HG03432 (cell line): Measurements from ENCODE around the gene MIEN1.
"Not testable (repeated sequence)": the region's sequence is repeated elsewhere in the genome, so short reads cannot be mapped to it uniquely, and the experiment has no call there.

Experiments
- ATAC-seq: cut with Tn5 transposase; IDR thresholded peaks from one replicate; pipeline ENCODE4 v1.9.1; 2021; ENCODE audit warnings: mild to moderate bottlenecking, moderate library complexity; ENCODE audit not compliant: unreplicated experiment

The MIEN1 gene

GRCh38 chr17:39719563-39720355 is 10.6 kb downstream of the MIEN1 start:
- ATAC-seq: no peak

DNA sequence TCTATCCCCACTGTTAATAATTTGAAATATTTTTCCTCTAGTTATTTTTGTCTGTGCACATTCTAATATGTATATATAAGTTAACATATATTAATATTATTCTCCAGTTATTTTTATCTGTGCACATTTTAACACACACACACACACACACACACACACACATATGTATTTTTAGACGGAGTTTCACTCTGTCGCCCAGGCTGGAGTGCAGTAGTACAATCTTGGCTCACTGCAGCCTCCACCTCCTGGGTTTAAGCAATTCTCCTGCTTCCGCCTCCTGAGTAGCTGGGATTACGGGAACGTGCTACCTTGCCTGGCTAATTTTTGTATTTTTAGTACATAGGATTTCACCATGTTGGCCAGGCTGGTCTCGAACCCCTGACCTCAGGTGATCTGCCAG is 12.7 kb downstream of the MIEN1 start:
- ATAC-seq: no peak

DNA sequence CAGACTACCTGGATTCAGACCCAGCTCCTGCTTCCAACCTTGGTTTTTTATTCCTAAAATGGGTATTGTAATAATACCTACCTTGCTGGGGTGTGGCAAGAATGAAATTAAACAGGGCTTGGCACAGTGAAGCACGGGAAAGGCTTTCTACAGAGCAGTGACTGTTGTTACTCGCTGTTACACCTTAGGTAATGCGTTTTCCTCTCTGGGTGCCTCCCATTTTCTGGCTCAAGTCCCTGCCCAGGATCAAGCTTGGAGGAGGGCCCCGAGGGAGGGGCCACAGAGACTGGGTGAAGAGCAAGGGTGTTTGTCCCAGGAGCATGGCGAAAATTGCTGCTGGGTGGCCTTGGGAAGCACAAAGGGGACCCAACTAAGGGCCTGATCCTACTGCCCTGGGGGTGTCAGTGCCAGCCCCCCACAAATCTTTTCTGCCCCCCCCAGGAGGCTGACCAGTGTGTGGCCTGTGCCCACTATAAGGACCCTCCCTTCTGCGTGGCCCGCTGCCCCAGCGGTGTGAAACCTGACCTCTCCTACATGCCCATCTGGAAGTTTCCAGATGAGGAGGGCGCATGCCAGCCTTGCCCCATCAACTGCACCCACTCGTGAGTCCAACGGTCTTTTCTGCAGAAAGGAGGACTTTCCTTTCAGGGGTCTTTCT is 13.3 kb downstream of the MIEN1 start:
- no peak for ATAC-seq

DNA sequence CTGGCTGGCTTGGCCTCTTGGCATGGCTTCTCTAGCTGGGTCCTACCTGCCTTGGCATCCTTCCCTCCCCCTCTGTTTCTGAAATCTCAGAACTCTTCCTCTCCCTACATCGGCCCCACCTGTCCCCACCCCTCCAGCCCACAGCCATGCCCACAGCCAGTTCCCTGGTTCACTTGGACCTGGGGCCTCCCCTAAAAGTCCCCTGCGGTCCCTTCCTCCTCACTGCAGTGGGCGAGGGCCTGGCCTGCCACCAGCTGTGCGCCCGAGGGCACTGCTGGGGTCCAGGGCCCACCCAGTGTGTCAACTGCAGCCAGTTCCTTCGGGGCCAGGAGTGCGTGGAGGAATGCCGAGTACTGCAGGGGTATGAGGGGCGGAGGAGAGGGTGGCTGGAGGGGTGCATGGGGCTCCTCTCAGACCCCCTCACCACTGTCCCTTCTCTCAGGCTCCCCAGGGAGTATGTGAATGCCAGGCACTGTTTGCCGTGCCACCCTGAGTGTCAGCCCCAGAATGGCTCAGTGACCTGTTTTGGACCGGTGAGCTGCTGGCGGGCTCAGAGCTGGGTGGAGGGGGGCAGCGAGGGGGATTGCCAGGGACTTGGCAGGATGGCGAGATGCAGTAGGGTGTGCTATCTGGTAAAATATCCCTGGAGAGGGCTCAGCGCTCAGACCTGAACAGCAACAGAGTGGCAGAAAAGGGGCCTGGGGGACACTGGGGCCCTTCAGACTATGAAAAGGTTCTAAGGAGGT is 14.1 kb downstream of the MIEN1 start:
- no peak for ATAC-seq

DNA sequence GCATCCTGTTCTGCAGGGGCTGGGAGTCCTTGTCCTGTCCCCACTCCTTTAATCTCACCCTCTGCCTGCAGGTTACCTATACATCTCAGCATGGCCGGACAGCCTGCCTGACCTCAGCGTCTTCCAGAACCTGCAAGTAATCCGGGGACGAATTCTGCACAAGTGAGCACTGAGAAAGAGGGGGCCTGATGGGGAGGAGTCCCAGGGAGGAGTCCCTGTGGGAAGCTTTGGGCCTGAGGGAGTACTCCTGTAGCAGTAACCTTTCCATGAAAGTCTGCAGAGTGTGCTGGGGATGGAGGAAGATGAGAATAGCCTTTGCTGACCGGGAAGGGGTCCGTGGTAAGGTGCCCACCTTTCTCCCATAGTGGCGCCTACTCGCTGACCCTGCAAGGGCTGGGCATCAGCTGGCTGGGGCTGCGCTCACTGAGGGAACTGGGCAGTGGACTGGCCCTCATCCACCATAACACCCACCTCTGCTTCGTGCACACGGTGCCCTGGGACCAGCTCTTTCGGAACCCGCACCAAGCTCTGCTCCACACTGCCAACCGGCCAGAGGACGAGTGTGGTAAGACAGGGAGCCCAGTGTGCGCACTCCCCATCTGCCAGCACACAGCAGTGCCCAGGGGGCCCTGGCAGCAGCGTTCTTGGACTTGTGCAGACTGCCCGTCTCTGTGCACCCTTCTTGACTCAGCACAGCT is 14.8 kb downstream of the MIEN1 start:
- ATAC-seq: no peak

GRCh38 chr17:39714234-39714633 is 16.1 kb downstream of the MIEN1 start:
- no peak for ATAC-seq

GRCh38 chr17:39711851-39712250 is 18.5 kb downstream of the MIEN1 start:
- no peak for ATAC-seq

- ATAC-seq: not testable (repeated sequence)
Observed at GRCh38 chr17:39711071-39711470, 19.3 kb downstream of the MIEN1 start.

DNA sequence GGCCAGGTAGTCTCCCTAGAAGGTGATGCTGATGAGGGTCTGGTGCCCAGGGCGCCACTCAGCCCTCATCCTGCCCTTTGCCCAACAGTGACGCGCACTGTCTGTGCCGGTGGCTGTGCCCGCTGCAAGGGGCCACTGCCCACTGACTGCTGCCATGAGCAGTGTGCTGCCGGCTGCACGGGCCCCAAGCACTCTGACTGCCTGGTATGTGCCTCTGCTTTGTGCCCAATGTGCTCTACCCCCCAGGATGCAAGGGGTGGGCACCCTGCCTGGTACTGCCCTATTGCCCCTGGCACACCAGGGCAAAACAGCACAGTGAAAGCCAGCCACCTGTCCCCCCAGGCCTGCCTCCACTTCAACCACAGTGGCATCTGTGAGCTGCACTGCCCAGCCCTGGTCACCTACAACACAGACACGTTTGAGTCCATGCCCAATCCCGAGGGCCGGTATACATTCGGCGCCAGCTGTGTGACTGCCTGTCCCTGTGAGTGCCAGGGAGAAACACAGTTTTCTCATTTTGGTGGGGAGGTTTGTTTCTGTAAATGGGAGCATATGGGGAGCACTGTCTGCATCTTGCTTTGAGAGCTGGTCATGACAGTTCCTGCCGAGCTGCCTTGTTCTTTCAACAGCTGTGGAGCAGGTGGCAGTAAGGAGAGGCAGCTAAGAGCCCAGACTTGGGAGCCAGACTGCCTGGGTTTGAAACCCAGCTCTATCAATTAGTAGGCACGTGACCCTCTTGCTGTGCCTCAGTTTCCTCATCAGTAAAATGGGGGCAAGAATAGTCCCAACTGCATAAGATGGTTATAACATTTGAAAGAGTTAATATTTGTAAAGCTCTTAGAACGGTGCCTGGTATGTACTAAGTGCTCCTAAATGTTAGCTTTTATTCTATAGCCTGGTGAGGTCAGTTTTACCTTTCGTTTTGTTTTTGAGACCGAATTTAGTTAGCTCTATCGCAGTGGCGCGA is 20.1 kb downstream of the MIEN1 start:
- no peak for ATAC-seq

DNA sequence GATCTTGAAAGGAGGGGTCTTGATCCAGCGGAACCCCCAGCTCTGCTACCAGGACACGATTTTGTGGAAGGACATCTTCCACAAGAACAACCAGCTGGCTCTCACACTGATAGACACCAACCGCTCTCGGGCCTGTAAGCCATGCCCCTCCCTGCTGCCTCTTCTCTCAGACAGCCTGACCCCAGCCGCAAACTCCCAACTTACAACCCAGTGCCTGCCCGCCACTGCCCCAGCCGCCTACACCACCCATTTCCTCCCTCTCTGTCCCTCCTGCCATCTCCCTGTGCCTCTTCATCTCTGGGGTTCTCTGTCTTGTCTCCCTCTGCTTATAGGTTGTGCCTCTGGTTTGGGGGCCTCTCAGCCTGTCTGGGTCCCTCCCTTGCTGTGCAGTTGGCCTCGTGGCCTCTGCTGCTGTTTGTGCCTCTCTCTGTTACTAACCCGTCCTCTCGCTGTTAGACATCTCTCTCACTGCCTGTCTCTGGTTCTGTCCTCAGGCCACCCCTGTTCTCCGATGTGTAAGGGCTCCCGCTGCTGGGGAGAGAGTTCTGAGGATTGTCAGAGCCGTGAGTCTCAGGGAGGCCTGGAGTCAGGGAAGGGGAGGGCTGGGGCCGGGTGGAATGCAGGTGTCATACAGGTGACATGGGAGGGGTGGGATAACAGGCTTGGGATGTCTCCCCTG is 20.9 kb downstream of the MIEN1 start:
- no peak for ATAC-seq

- no peak for ATAC-seq
Observed at GRCh38 chr17:39706921-39707337, 23.4 kb downstream of the MIEN1 start.

DNA sequence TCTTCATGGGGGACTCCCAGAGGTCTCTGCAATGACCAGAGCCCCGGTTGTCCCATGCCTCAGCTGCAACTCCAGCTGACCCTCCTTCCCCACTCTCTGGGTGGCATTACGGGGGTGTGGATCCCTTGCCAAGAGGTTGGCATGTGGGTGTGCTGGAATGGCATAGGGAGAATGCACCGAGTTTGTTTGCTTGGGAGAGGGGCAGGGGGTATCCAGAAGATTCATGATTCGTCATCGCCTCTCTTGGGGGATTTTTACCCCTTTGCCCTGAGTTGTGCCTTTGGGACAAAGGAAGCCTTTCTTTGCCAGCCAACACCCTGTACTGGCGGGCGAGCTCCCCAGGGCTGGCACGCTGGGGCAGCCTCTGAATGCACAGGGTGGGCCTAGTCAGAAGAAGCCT is 23.9 kb downstream of the MIEN1 start:
- ATAC-seq: no peak

DNA sequence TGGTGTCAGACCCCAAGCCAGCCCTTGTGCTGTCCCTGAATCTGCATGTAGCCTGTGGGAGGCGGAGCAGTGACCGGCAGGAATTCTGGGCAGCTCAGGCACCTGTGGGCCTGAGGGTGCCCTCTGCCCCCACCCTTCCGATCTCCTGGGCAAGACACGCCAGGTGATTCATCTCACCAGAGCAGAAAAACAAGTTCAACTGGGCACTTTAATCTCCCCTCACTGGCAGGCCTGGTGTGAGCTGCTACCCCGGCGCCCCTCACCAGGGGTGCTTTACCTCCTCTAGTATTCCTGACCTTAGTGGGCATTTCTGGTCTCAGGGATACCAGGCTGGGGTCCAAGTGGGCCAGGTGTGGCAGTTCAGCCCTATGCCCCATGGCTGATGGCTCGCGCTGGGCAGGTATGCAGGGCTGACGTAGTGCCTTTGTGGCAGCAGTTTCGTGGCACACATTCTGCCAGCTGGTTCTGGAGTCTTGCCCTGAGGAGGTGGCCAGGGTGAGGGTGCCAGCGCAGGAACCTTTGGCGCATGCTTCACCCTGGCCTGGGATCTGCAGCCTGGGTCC is 24.5 kb downstream of the MIEN1 start:
- no peak for ATAC-seq

DNA sequence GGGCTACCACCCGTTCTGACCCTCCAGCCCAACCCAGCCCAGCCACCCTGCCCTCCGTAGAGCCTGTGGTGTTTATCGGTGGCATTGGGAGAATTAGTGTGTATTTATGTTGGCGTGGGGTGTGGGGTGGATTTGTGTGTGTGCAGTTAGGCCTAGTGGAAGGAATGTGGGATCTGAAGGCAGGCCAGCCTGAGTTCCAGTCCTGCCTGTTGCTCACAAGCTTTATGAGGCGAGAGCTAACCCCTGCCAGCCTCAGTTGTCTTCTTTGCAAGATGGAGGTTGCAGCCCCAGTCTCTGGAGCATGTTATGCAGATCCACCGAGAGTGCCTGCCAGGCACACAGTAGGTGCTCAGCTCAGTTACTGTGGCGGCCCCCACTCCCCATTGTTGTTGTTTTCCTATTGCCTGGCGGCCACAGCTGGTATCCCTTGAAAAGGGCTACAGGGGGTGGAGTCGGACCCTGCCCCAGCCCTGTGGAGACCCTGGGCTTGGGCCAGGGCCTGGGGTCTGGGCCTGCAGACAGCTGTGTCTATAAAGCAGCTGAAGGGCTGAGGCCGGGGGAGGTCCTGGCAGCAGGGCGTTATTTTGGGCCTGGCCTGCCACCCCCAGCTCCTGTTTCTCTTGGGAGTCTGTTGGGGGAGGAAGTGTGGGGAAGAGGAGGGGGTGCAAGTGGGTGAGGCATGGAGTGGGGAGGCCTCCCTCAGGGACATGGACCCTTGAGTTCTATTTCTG is 25.3 kb downstream of the MIEN1 start:
- no peak for ATAC-seq

DNA sequence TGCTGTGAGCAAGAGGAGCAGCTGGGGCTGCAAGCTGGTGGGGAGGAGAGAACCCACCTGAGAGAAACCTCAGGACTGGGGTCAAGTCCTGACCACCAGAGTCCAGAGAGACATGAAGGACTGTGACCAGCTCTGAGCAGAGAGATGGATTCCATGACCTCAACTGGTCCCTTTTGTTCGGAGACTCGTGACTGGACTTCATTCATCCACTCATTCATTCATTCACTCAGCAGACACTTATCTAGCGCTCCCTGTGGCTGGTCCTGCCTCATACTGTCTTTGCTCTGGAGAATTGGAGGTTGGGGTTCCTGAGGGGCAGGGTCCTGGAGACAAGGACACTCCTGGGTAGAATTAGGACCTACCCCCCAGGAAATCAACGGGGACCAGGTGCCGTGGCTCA is 26.4 kb downstream of the MIEN1 start:
- ATAC-seq: no peak

GRCh38 chr17:39702901-39703893 is 27.1 kb downstream of the MIEN1 start:
- no peak for ATAC-seq

GRCh38 chr17:39701784-39702422 is 28.4 kb downstream of the MIEN1 start:
- no peak for ATAC-seq
